Ishikawa (cell line): ENCODE data around the gene ANKRD28.

ENCODE experiments used
- CEBPB ChIP-seq: IDR thresholded peaks from 2 replicates; pipeline ENCODE4 v1.6.1; 2012
- CREB1 ChIP-seq: IDR thresholded peaks from 2 replicates; pipeline ENCODE4 v1.6.1; 2012; ENCODE audit warnings: low read depth
- EGR1 ChIP-seq: IDR thresholded peaks from 2 replicates; pipeline ENCODE4 v1.6.1; 2012
- EP300 ChIP-seq: IDR thresholded peaks from 2 replicates; pipeline ENCODE4 v1.6.1; 2012; ENCODE audit warnings: borderline replicate concordance
- MAX ChIP-seq: IDR thresholded peaks from 2 replicates; pipeline ENCODE4 v1.6.1; 2012
- NFIC ChIP-seq: IDR thresholded peaks from 2 replicates; pipeline ENCODE4 v1.6.1; 2012
- RAD21 ChIP-seq: IDR thresholded peaks from 2 replicates; pipeline ENCODE4 v1.6.1; 2012; ENCODE audit warnings: low read depth
- TAF1 ChIP-seq: IDR thresholded peaks from 2 replicates; pipeline ENCODE4 v1.6.1; 2012; ENCODE audit warnings: low read depth, mild to moderate bottlenecking
- TCF12 ChIP-seq: IDR thresholded peaks from 2 replicates; pipeline ENCODE4 v1.6.1; 2012; ENCODE audit warnings: low read depth
- TEAD4 ChIP-seq: IDR thresholded peaks from 2 replicates; pipeline ENCODE4 v1.6.1; 2012
- YY1 ChIP-seq: IDR thresholded peaks from 2 replicates; pipeline ENCODE4 v1.6.1; 2012; ENCODE audit warnings: low read depth
- ZBTB7A ChIP-seq: IDR thresholded peaks from 2 replicates; pipeline ENCODE4 v1.6.1; 2012; ENCODE audit warnings: low read depth
- TF ChIP-seq, protein P1 (sequence below): IDR thresholded peaks from 2 replicates; pipeline ENCODE4 v1.6.1; 2012; ENCODE audit warnings: low read depth, mild to moderate bottlenecking
- TF ChIP-seq, protein P2 (sequence below): IDR thresholded peaks from 2 replicates; pipeline ENCODE4 v1.6.1; 2012

GRCh38 chr3:15847239-15847638, 49.5 kb upstream of the ANKRD28 start:
- no peak for TF ChIP-seq ZBTB7A
- TF ChIP-seq YY1: no peak
- TF ChIP-seq CEBPB: no peak
- TF ChIP-seq EGR1: no peak
- no peak for TF ChIP-seq TCF12
- no peak for TF ChIP-seq TEAD4
- TF ChIP-seq EP300: no peak
- TF ChIP-seq TAF1: no peak
- no peak for TF ChIP-seq CREB1
- TF ChIP-seq MAX: no peak
- TF ChIP-seq, protein P1, sequence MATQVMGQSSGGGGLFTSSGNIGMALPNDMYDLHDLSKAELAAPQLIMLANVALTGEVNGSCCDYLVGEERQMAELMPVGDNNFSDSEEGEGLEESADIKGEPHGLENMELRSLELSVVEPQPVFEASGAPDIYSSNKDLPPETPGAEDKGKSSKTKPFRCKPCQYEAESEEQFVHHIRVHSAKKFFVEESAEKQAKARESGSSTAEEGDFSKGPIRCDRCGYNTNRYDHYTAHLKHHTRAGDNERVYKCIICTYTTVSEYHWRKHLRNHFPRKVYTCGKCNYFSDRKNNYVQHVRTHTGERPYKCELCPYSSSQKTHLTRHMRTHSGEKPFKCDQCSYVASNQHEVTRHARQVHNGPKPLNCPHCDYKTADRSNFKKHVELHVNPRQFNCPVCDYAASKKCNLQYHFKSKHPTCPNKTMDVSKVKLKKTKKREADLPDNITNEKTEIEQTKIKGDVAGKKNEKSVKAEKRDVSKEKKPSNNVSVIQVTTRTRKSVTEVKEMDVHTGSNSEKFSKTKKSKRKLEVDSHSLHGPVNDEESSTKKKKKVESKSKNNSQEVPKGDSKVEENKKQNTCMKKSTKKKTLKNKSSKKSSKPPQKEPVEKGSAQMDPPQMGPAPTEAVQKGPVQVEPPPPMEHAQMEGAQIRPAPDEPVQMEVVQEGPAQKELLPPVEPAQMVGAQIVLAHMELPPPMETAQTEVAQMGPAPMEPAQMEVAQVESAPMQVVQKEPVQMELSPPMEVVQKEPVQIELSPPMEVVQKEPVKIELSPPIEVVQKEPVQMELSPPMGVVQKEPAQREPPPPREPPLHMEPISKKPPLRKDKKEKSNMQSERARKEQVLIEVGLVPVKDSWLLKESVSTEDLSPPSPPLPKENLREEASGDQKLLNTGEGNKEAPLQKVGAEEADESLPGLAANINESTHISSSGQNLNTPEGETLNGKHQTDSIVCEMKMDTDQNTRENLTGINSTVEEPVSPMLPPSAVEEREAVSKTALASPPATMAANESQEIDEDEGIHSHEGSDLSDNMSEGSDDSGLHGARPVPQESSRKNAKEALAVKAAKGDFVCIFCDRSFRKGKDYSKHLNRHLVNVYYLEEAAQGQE: no peak
- no peak for TF ChIP-seq RAD21
- no peak for TF ChIP-seq NFIC
- TF ChIP-seq, protein P2, sequence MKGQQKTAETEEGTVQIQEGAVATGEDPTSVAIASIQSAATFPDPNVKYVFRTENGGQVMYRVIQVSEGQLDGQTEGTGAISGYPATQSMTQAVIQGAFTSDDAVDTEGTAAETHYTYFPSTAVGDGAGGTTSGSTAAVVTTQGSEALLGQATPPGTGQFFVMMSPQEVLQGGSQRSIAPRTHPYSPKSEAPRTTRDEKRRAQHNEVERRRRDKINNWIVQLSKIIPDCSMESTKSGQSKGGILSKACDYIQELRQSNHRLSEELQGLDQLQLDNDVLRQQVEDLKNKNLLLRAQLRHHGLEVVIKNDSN: no peak
